Measurements from ENCODE around the gene OSBPL8.
"Not testable (repeated sequence)": the region's sequence is repeated elsewhere in the genome, so short reads cannot be mapped to it uniquely, and the experiment has no call there.

OSBPL8 gene

GRCh38 chr12:76409074-76409473, 150.5 kb downstream of the OSBPL8 start:
- H3K36me3 ChIP-seq (ENCODE audit: insufficient read depth, low read length), result no peaks in the 10 kb centered on the region
- no peak overlapping the region for H3K27ac ChIP-seq (ENCODE audit: low read depth, low read length)
- H3K27me3 ChIP-seq (ENCODE audit: control insufficient read depth in 1 of 2, insufficient read depth in 2 of 2, low read length in 2 of 2), result no peaks in the 10 kb centered on the region
- H3K4me1 ChIP-seq (ENCODE audit: insufficient read depth, low read length), result peaks cover 5% of the 10 kb centered on the region
- H3K4me3 ChIP-seq (ENCODE audit: low read depth in 1 of 2, low read length in 2 of 2), result no peak overlapping the region
- no peaks in the 10 kb centered on the region for H3K9me3 ChIP-seq (ENCODE audit: low read length)
- H3K9ac ChIP-seq (ENCODE audit: low read length), result no peak overlapping the region

- no peaks in the 10 kb centered on the region for H3K36me3 ChIP-seq (ENCODE audit: insufficient read depth, low read length)
- H3K27ac ChIP-seq (ENCODE audit: low read depth, low read length), result no peak overlapping the region
- no peak overlapping the region for H3K9ac ChIP-seq (ENCODE audit: low read length)
- no peak overlapping the region for H3K4me3 ChIP-seq (ENCODE audit: low read depth in 1 of 2, low read length in 2 of 2)
- no peaks in the 10 kb centered on the region for H3K27me3 ChIP-seq (ENCODE audit: control insufficient read depth in 1 of 2, insufficient read depth in 2 of 2, low read length in 2 of 2)
- H3K4me1 ChIP-seq (ENCODE audit: insufficient read depth, low read length), result peaks cover 5% of the 10 kb centered on the region
- H3K9me3 ChIP-seq (ENCODE audit: low read length), result no peaks in the 10 kb centered on the region
These were observed 151.9 kb downstream of the OSBPL8 start for GRCh38 chr12:76407710-76408109.

- Histone ChIP-seq H3K4me1 (ENCODE audit: insufficient read depth, low read length) (no peaks in the 10 kb centered on the region), H3K9ac (ENCODE audit: low read length) (no peak overlapping the region), H3K36me3 (ENCODE audit: insufficient read depth, low read length) (peaks cover 4% of the 10 kb centered on the region), H3K4me3 (ENCODE audit: low read depth in 1 of 2, low read length in 2 of 2) (no peak overlapping the region), H3K27ac (ENCODE audit: low read depth, low read length) (no peak overlapping the region), H3K27me3 (ENCODE audit: control insufficient read depth in 1 of 2, insufficient read depth in 2 of 2, low read length in 2 of 2) (no peaks in the 10 kb centered on the region), H3K9me3 (ENCODE audit: low read length) (no peaks in the 10 kb centered on the region)
These were observed 157.3 kb downstream of the OSBPL8 start for GRCh38 chr12:76402259-76402658.

- Histone ChIP-seq H3K9ac (ENCODE audit: low read length) (no peak overlapping the region), H3K36me3 (ENCODE audit: insufficient read depth, low read length) (peaks cover 4% of the 10 kb centered on the region), H3K4me1 (ENCODE audit: insufficient read depth, low read length) (no peaks in the 10 kb centered on the region), H3K27ac (ENCODE audit: low read depth, low read length) (no peak overlapping the region), H3K9me3 (ENCODE audit: low read length) (no peaks in the 10 kb centered on the region), H3K4me3 (ENCODE audit: low read depth in 1 of 2, low read length in 2 of 2) (no peak overlapping the region), H3K27me3 (ENCODE audit: control insufficient read depth in 1 of 2, insufficient read depth in 2 of 2, low read length in 2 of 2) (no peaks in the 10 kb centered on the region)
These were observed 159.4 kb downstream of the OSBPL8 start for GRCh38 chr12:76400136-76400535.

- H3K27ac ChIP-seq (ENCODE audit: low read depth, low read length), result no peak overlapping the region
- peaks cover 4% of the 10 kb centered on the region for H3K36me3 ChIP-seq (ENCODE audit: insufficient read depth, low read length)
- no peaks in the 10 kb centered on the region for H3K27me3 ChIP-seq (ENCODE audit: control insufficient read depth in 1 of 2, insufficient read depth in 2 of 2, low read length in 2 of 2)
- no peaks in the 10 kb centered on the region for H3K4me1 ChIP-seq (ENCODE audit: insufficient read depth, low read length)
- H3K9ac ChIP-seq (ENCODE audit: low read length), result no peak overlapping the region
- H3K4me3 ChIP-seq (ENCODE audit: low read depth in 1 of 2, low read length in 2 of 2), result no peak overlapping the region
- H3K9me3 ChIP-seq (ENCODE audit: low read length), result no peaks in the 10 kb centered on the region
These were observed 160.5 kb downstream of the OSBPL8 start for GRCh38 chr12:76399040-76399439.

DNA sequence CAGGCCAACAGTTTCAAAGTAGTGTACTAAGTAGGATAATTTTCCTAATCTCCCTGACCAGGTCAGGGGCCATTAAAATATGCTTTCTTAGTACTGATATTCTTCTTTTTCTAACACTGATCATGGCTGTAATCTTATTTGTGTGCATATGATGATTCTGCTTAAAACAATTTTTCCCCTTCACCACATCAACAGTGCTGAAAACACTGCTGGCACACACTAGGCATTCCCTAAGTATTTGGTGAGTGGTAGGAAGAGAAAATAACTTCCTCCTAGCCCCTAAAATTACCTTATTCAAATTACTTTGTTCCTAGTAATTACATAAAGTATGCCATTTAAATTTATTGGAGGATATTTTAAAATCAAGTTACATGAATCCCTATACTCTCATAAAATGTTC, 161.5 kb downstream of the OSBPL8 start:
- no peak overlapping the region for H3K9ac ChIP-seq (ENCODE audit: low read length)
- no peaks in the 10 kb centered on the region for H3K27me3 ChIP-seq (ENCODE audit: control insufficient read depth in 1 of 2, insufficient read depth in 2 of 2, low read length in 2 of 2)
- no peaks in the 10 kb centered on the region for H3K4me1 ChIP-seq (ENCODE audit: insufficient read depth, low read length)
- no peaks in the 10 kb centered on the region for H3K9me3 ChIP-seq (ENCODE audit: low read length)
- no peak overlapping the region for H3K27ac ChIP-seq (ENCODE audit: low read depth, low read length)
- H3K4me3 ChIP-seq (ENCODE audit: low read depth in 1 of 2, low read length in 2 of 2), result no peak overlapping the region
- peaks cover 4% of the 10 kb centered on the region for H3K36me3 ChIP-seq (ENCODE audit: insufficient read depth, low read length)

DNA sequence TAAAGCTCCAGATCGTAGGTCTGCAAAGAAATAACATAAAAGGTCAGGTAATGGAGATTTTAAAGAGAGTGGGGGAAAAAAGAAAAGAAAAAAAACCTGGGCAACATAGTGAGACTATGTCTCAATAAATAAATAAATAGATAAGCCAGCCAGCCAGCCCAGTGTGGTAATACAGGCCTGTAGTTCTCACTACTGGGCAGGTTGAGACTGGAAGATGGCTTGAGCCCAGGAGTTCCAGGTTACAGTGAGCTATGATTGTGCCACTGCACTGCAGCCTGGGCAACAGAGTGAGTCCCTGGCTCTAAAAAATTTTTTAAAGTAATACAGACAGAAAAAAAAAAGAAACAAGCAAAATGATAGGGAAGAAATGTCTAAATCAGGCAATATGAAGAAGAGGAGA, 168.1 kb downstream of the OSBPL8 start:
- Histone ChIP-seq H3K27me3 (ENCODE audit: control insufficient read depth in 1 of 2, insufficient read depth in 2 of 2, low read length in 2 of 2) (no peaks in the 10 kb centered on the region), H3K36me3 (ENCODE audit: insufficient read depth, low read length) (peaks cover 13% of the 10 kb centered on the region), H3K9me3 (ENCODE audit: low read length) (no peaks in the 10 kb centered on the region), H3K4me1 (ENCODE audit: insufficient read depth, low read length) (no peaks in the 10 kb centered on the region), H3K4me3 (ENCODE audit: low read depth in 1 of 2, low read length in 2 of 2) (no peak overlapping the region), H3K27ac (ENCODE audit: low read depth, low read length) (no peak overlapping the region), H3K9ac (ENCODE audit: low read length) (no peak overlapping the region)

- Histone ChIP-seq H3K27ac (ENCODE audit: low read depth, low read length) (no peak overlapping the region), H3K27me3 (ENCODE audit: control insufficient read depth in 1 of 2, insufficient read depth in 2 of 2, low read length in 2 of 2) (no peaks in the 10 kb centered on the region), H3K9me3 (ENCODE audit: low read length) (no peaks in the 10 kb centered on the region), H3K36me3 (ENCODE audit: insufficient read depth, low read length) (peaks cover 18% of the 10 kb centered on the region), H3K9ac (ENCODE audit: low read length) (no peak overlapping the region), H3K4me1 (ENCODE audit: insufficient read depth, low read length) (no peaks in the 10 kb centered on the region), H3K4me3 (ENCODE audit: low read depth in 1 of 2, low read length in 2 of 2) (no peak overlapping the region)
These were observed 172.0 kb downstream of the OSBPL8 start for GRCh38 chr12:76387614-76388013.

DNA sequence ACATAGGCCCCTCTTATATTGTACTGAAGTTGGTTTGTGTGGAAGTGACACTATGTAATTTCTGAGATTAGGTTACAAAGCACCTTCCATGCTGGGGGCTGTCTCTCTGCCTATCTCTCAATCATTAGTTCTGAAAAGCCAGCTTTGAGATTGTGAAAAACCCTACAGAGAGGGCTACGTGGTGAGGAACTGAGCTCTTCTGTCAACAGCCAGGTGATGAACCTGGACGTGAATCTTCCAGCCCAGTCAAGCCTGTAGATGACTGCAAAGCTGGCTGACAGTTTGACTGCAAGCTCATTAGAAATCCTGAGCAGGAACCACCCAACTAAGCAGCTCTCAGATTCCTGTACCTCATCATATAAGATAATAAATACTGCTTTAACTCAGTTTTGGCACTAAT, 175.0 kb downstream of the OSBPL8 start:
- no peak overlapping the region for H3K4me3 ChIP-seq (ENCODE audit: low read depth in 1 of 2, low read length in 2 of 2)
- H3K9me3 ChIP-seq (ENCODE audit: low read length), result no peaks in the 10 kb centered on the region
- no peak overlapping the region for H3K9ac ChIP-seq (ENCODE audit: low read length)
- H3K36me3 ChIP-seq (ENCODE audit: insufficient read depth, low read length), result peaks cover 14% of the 10 kb centered on the region
- no peak overlapping the region for H3K27ac ChIP-seq (ENCODE audit: low read depth, low read length)
- H3K27me3 ChIP-seq (ENCODE audit: control insufficient read depth in 1 of 2, insufficient read depth in 2 of 2, low read length in 2 of 2), result no peaks in the 10 kb centered on the region
- no peaks in the 10 kb centered on the region for H3K4me1 ChIP-seq (ENCODE audit: insufficient read depth, low read length)

DNA sequence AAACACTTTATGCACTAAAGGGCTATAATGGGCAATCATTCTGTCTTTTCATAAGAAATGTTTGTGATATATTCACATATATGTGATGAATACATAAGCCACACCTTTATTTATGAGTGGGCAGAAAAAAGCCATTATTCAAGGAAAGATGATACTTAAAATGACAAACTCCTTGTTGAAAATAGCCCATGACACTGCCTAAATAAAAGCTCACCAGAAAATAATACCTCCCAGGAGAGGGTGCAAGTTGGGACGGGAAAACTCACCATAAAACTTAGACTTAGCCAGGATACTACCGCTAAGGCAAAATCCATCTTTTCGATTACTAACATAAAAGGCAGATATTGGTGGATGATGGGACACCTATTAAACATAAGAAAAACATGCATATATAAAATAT, 175.6 kb downstream of the OSBPL8 start:
- Histone ChIP-seq H3K27me3 (ENCODE audit: control insufficient read depth in 1 of 2, insufficient read depth in 2 of 2, low read length in 2 of 2) (no peaks in the 10 kb centered on the region), H3K36me3 (ENCODE audit: insufficient read depth, low read length) (peaks cover 8% of the 10 kb centered on the region), H3K9ac (ENCODE audit: low read length) (no peak overlapping the region), H3K4me1 (ENCODE audit: insufficient read depth, low read length) (no peaks in the 10 kb centered on the region), H3K4me3 (ENCODE audit: low read depth in 1 of 2, low read length in 2 of 2) (no peak overlapping the region), H3K9me3 (ENCODE audit: low read length) (no peaks in the 10 kb centered on the region), H3K27ac (ENCODE audit: low read depth, low read length) (no peak overlapping the region)

DNA sequence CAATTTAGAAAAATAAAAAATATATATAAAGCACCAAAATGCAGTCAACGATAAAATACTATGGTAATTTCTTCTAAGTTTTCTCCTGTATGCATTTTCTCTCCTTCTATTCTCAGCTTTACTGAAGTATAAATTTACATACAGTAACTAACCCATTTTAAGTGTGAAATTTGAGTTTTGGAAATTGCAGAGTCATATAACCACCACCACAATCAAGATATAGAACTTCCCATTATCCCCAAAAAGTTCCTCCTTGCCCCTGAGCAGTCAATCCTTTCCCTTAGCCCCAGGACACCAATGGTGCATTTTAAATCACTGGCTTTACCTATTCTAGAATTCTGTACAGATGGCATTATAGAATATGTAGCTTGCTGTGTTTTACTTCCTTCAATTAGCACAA, 180.3 kb downstream of the OSBPL8 start:
- peaks cover 18% of the 10 kb centered on the region for H3K36me3 ChIP-seq (ENCODE audit: insufficient read depth, low read length)
- no peak overlapping the region for H3K4me3 ChIP-seq (ENCODE audit: low read depth in 1 of 2, low read length in 2 of 2)
- no peak overlapping the region for H3K27ac ChIP-seq (ENCODE audit: low read depth, low read length)
- H3K27me3 ChIP-seq (ENCODE audit: control insufficient read depth in 1 of 2, insufficient read depth in 2 of 2, low read length in 2 of 2), result no peaks in the 10 kb centered on the region
- H3K9ac ChIP-seq (ENCODE audit: low read length), result no peak overlapping the region
- no peaks in the 10 kb centered on the region for H3K4me1 ChIP-seq (ENCODE audit: insufficient read depth, low read length)
- H3K9me3 ChIP-seq (ENCODE audit: low read length), result no peaks in the 10 kb centered on the region

- H3K9me3 ChIP-seq (ENCODE audit: low read length); H3K27me3 ChIP-seq (ENCODE audit: control insufficient read depth in 1 of 2, insufficient read depth in 2 of 2, low read length in 2 of 2); H3K27ac ChIP-seq (ENCODE audit: low read depth, low read length); H3K4me3 ChIP-seq (ENCODE audit: low read depth in 1 of 2, low read length in 2 of 2); H3K4me1 ChIP-seq (ENCODE audit: insufficient read depth, low read length); H3K9ac ChIP-seq (ENCODE audit: low read length): not testable (repeated sequence)
- peaks cover 20% of the 10 kb centered on the region for H3K36me3 ChIP-seq (ENCODE audit: insufficient read depth, low read length)
These were observed 182.7 kb downstream of the OSBPL8 start for GRCh38 chr12:76376876-76377275.
